ENCODE measurements around the gene RSPH3. TPM values are rescaled to one million over a fixed set of nuclear protein-coding genes. Genes with fewer than 3 reads are reported as not detected.

Gene RSPH3
- total and polyA plus RNA-seq, 11 donors = 3.4 to 13.2 (median 9.4) TPM

DNA sequence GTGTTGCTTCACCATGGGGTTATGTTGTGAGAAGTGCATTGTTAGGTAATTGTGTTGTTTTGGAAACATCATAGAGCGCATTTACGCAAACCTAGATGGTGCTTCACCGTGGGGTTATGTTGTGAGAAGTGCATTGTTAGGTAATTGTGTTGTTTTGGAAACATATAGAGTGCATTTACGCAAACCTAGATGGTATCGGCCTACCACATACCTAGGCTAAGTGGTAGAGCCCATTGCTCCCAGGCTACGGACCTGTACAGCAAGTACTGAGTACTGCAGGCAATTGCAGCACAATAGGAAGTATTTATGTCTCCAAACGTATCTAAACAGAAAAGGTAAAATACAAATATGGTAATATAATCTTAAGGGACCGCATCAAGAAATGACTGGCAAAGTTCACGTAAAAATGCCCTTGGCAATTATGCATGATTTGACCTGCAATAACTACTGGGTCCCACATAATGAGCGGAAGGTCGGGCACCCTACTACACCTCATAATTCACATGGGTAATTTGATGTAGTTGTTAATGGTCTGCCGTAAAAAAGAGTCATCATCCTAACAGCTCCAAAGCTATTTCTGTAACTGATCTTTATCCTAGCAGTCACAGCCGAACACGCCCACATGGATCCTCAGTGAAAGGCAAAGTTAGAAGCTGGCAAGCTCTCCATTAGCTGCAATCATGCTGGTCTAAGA is 76.0 kb downstream of the RSPH3 start:
- H3K36me3 ChIP-seq = no peaks in the 10 kb centered on the region
- intact Hi-C loops (cut with DNase I) = no loop called here
- no peaks in the 10 kb centered on the region for H3K27me3 ChIP-seq
- H3K4me3 ChIP-seq = no peak overlapping the region
- H3K4me1 ChIP-seq = no peaks in the 10 kb centered on the region
- TF ChIP-seq, protein P1, sequence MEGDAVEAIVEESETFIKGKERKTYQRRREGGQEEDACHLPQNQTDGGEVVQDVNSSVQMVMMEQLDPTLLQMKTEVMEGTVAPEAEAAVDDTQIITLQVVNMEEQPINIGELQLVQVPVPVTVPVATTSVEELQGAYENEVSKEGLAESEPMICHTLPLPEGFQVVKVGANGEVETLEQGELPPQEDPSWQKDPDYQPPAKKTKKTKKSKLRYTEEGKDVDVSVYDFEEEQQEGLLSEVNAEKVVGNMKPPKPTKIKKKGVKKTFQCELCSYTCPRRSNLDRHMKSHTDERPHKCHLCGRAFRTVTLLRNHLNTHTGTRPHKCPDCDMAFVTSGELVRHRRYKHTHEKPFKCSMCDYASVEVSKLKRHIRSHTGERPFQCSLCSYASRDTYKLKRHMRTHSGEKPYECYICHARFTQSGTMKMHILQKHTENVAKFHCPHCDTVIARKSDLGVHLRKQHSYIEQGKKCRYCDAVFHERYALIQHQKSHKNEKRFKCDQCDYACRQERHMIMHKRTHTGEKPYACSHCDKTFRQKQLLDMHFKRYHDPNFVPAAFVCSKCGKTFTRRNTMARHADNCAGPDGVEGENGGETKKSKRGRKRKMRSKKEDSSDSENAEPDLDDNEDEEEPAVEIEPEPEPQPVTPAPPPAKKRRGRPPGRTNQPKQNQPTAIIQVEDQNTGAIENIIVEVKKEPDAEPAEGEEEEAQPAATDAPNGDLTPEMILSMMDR (IDR thresholded peaks at IDR 0.05) = no peak
- TF ChIP-seq POLR2A (IDR thresholded peaks at IDR 0.05) = no peak
- no peak overlapping the region for H3K27ac ChIP-seq
- DNase-seq (no peak), ATAC-seq (no peak)
- WGBS, 4 donors = 88 to 90% (median 89%) methylated on average over 14 of the region's 14 CpGs
- H3K9me3 ChIP-seq = no peaks in the 10 kb centered on the region

Other genes starting within 250 kb of the RSPH3 start
- gene EZR, start 180.8 kb downstream of the RSPH3 start, total RNA-seq = 100 to 1,000 TPM; 114 to 293 (median 161) TPM
- 100 to 1,000 TPM; 121 to 541 TPM for gene EZR, start 180.8 kb downstream of the RSPH3 start, polyA plus RNA-seq
- 1 to 10 TPM in 6 of 9 donors, under 1 TPM in 3; 0.51 to 9.3 (median 1.4) TPM for gene TAGAP, start 44.8 kb upstream of the RSPH3 start, total RNA-seq
- gene TAGAP, start 44.8 kb upstream of the RSPH3 start, polyA plus RNA-seq = under 1 TPM; 0.23 to 0.32 TPM
- gene FNDC1, start 169.2 kb upstream of the RSPH3 start, total RNA-seq = 1 to 10 TPM in 6 of 9 donors, under 1 TPM in 3; 0.51 to 7.5 (median 1.5) TPM
- under 1 TPM; 0.08 to 0.19 TPM for gene FNDC1, start 169.2 kb upstream of the RSPH3 start, polyA plus RNA-seq